GM12878 (cell line): ENCODE measurements around the gene UGT2B11. TPM values are rescaled to one million over a fixed set of nuclear protein-coding genes. Genes with fewer than 3 reads are reported as not detected.

Experiments
- ATAC-seq: fragments of 200-7000 bp; cut with Tn5 transposase; 3 replicates; pipeline ENCODE4 v1.9.1; 2020; ENCODE audit warnings: mild to moderate bottlenecking, moderate library complexity
- BruUV-seq: library from RNA; stranded (reverse); fragments of 400-500 nt; replicated peaks from 2 replicates; lab custom pipeline; 2021; lab: Mats Ljungman, UMichigan
- CTCF ChIA-PET: fragments of 300-600 bp; sonication (Branson Sonifier 250); formaldehyde crosslinking; extraction: SDS; loops from one replicate; lab custom pipeline; 2021; ENCODE audit warnings: inconsistent platforms; lab: Yijun Ruan, JAX
- POLR2A ChIA-PET: fragments of 350-600 bp; formaldehyde crosslinking; extraction: SDS; loops from one replicate; lab custom pipeline; 2021; ENCODE audit warnings: inconsistent platforms; lab: Charles Lee
- RAD21 ChIA-PET: fragments of 300-600 bp; sonication (Branson Sonifier 250); formaldehyde crosslinking; loops from one replicate; lab custom pipeline; 2023; ENCODE audit warnings: antibody characterized with exemption; ENCODE audit not compliant: unreplicated experiment; lab: Charles Lee
- SMC1A ChIA-PET: fragments of 300-600 bp; sonication (Branson Sonifier 250); formaldehyde crosslinking; loops from one replicate; lab custom pipeline; 2023; ENCODE audit not compliant: unreplicated experiment, uncharacterized antibody; lab: Charles Lee
- DNase-seq: peaks from one replicate; pipeline ENCODE4 v3.0.0-alpha.2; 2011; ENCODE audit warnings: low read depth, low spot score
- FAIRE-seq: peaks from 3 replicates; lab custom pipeline; 2011; peaks lifted over from hg19 to GRCh38; lab: Jason Lieb, UNC
- H2AFZ ChIP-seq: 2 replicates; pipeline ENCODE4 v1.6.0; 2011; ENCODE audit warnings: low read depth, low read length, control low read depth; ENCODE audit not compliant: control insufficient read depth
- H3K27ac ChIP-seq: 2 replicates; pipeline ENCODE4 v1.5.1; 2011; ENCODE audit warnings: control low read depth; ENCODE audit not compliant: control insufficient read depth, insufficient read depth
- H3K27me3 ChIP-seq, 2 experiments: replicated peaks in 1 of 2; 2 replicates each; pipeline versions ENCODE4 v1.6.0 to v1.6.1; 2011; ENCODE audit warnings: low read length in 1 of 2; ENCODE audit not compliant: control insufficient read depth in 2 of 2, insufficient read depth in 2 of 2
- H3K36me3 ChIP-seq, 2 experiments: 2 replicates each; pipeline ENCODE4 v1.5.1; 2011; ENCODE audit warnings: low read length in 1 of 2; ENCODE audit not compliant: control insufficient read depth in 2 of 2, insufficient read depth in 2 of 2
- H3K4me1 ChIP-seq: 2 replicates; pipeline ENCODE4 v1.6.1; 2011; ENCODE audit warnings: mild to moderate bottlenecking, low read length, moderate library complexity, mixed read lengths; ENCODE audit not compliant: control insufficient read depth, insufficient read depth
- H3K4me2 ChIP-seq: 2 replicates; pipeline ENCODE4 v1.6.0; 2011; ENCODE audit warnings: control low read depth; ENCODE audit not compliant: control insufficient read depth, insufficient read depth
- H3K4me3 ChIP-seq: fragments of 200-600 bp; sonication (generic); 2 replicates; pipeline ENCODE4 v1.5.1; 2016
- H3K79me2 ChIP-seq: 2 replicates; pipeline ENCODE4 v1.6.0; 2011; ENCODE audit warnings: low read length; ENCODE audit not compliant: control insufficient read depth, insufficient read depth
- H3K9ac ChIP-seq: 2 replicates; pipeline ENCODE4 v1.8.0; 2011; ENCODE audit warnings: low read length, control low read depth, mixed read lengths; ENCODE audit not compliant: control insufficient read depth, insufficient read depth
- H3K9me3 ChIP-seq: replicated peaks from 3 replicates; pipeline ENCODE4 v1.5.1; 2011; ENCODE audit warnings: mild to moderate bottlenecking, low read length; ENCODE audit not compliant: control insufficient read depth, insufficient read depth
- H4K20me1 ChIP-seq: 2 replicates; pipeline ENCODE4 v1.6.0; 2011; ENCODE audit not compliant: control insufficient read depth, insufficient read depth
- FOXK2 ChIP-seq: fragments of 450-650 bp; IDR thresholded peaks from 2 replicates; pipeline ENCODE4 v1.6.1; 2017; ENCODE audit warnings: mild to moderate bottlenecking, moderate library complexity
- KAT2A ChIP-seq: conservative IDR thresholded peaks from 2 replicates; pipeline ENCODE4 v1.6.1; 2011; ENCODE audit warnings: low read depth, low read length; ENCODE audit not compliant: control insufficient read depth
- NR2C2 ChIP-seq: IDR thresholded peaks from 2 replicates; pipeline ENCODE4 v1.6.1; 2011; ENCODE audit warnings: borderline replicate concordance, low read depth; ENCODE audit not compliant: control insufficient read depth, insufficient read length
- NRF1 ChIP-seq: conservative IDR thresholded peaks from 2 replicates; pipeline ENCODE4 v1.6.1; 2011; ENCODE audit warnings: mild to moderate bottlenecking, low read depth, low read length, improper control_type of control experiment
- RAD21 ChIP-seq: IDR thresholded peaks from 2 replicates; pipeline ENCODE4 v1.6.1; 2011; ENCODE audit warnings: mild to moderate bottlenecking, low read depth, low read length, moderate library complexity; ENCODE audit not compliant: insufficient read depth
- RBBP5 ChIP-seq: fragments of 200-600 bp; sonication (generic); conservative IDR thresholded peaks from 2 replicates; pipeline ENCODE4 v1.6.1; 2016
- SUPT20H ChIP-seq: IDR thresholded peaks from 2 replicates; pipeline ENCODE4 v1.6.1; 2011; ENCODE audit warnings: low read depth, mild to moderate bottlenecking, low read length, moderate library complexity, borderline replicate concordance; ENCODE audit not compliant: control insufficient read depth
- TARDBP ChIP-seq: IDR thresholded peaks from 2 replicates; pipeline ENCODE4 v1.6.1; 2016; ENCODE audit warnings: borderline replicate concordance
- TBL1XR1 ChIP-seq: IDR thresholded peaks from 2 replicates; pipeline ENCODE4 v1.6.1; 2012; ENCODE audit warnings: low read depth, low read length, improper control_type of control experiment
- TCF12 ChIP-seq: IDR thresholded peaks from 2 replicates; pipeline ENCODE4 v1.6.1; 2011; ENCODE audit warnings: low read depth, mild to moderate bottlenecking, low read length
- ZZZ3 ChIP-seq: IDR thresholded peaks from 2 replicates; pipeline ENCODE4 v1.6.1; 2011; ENCODE audit warnings: low read depth; ENCODE audit not compliant: control insufficient read depth, insufficient read length
- WGBS: methylation state at CpG from one replicate; pipeline ENCODE4 v1.1.6; 2016; ENCODE audit warnings: low lambda C conversion rate; ENCODE audit not compliant: insufficient replicate concordance, insufficient coverage; ENCODE audit errors: missing lambda C conversion rate; 5-methylcytosine and 5-hydroxymethylcytosine counted together
- in situ Hi-C: fragments of 300-500 bp; cut with MboI; formaldehyde crosslinking; loops from 9 replicates; pipeline ENCODE4 v1.14.3; 2018; ENCODE audit warnings: mixed read lengths
- intact Hi-C: fragments of 100-400 bp; cut with micrococcal nuclease; formaldehyde crosslinking; loops from one replicate; pipeline ENCODE4 v1.14.2; 2022; ENCODE audit not compliant: unreplicated experiment
- polyA plus RNA-seq, 11 experiments: library from polyadenylated mRNA; depleted of rRNA in 4 of 11; unstranded in 6 of 11; stranded (reverse) in 5 of 11; fragments of >200 nt; fragmentation: Nextera tagmentation in 4 of 11; fragmentation: Illumina TruSeq in 1 of 11; extraction: Ambion mirVana in 4 of 11; extraction: Trizol in 1 of 11; gene quantifications; 1 replicate in 1 of 11; 2 replicates in 10 of 11; pipeline versions ENCODE4 v1.2.1 to v1.2.3, GENCODE V29; 2011 to 2016; ENCODE audit warnings: inconsistent platforms in 2 of 11, missing spikeins in 2 of 11, low read depth in 1 of 11
- total RNA-seq, 4 experiments: library from RNA; depleted of rRNA in 3 of 4; stranded (reverse); fragments of >200 nt in 3 of 4; fragmentation: Illumina TruSeq in 1 of 4; extraction: Trizol in 1 of 4; gene quantifications; 2 replicates each; pipeline versions ENCODE4 v1.2.1 to v1.2.3, GENCODE V29; 2013 to 2021
- TF ChIP-seq, protein P1 (sequence below): fragments of 450-650 bp; IDR thresholded peaks from 2 replicates; pipeline ENCODE4 v1.6.1; 2017; ENCODE audit warnings: mild to moderate bottlenecking, low read depth, inconsistent platforms; ENCODE audit not compliant: poor library complexity, severe bottlenecking
- TF ChIP-seq, protein P2 (sequence below): fragments of 450-650 bp; IDR thresholded peaks from 2 replicates; pipeline ENCODE4 v1.6.1; 2017; ENCODE audit warnings: borderline replicate concordance
- TF ChIP-seq, protein P3 (sequence below): IDR thresholded peaks from 2 replicates; pipeline ENCODE4 v1.6.1; 2011; ENCODE audit warnings: low read depth, low read length, improper control_type of control experiment, borderline replicate concordance
- TF ChIP-seq, protein P4 (sequence below): fragments of 450-650 bp; formaldehyde crosslinking; IDR thresholded peaks from 2 replicates; pipeline ENCODE4 v1.4.0; 2022; ENCODE audit warnings: mild to moderate bottlenecking, moderate library complexity

Gene UGT2B11
- total and polyA plus RNA-seq, 10 of the 15 experiments (the other 5 are each of a cell fraction or from before 2014, with no cell fraction given) = not detected

GRCh38 chr4:69239557-69240168 lies 25.1 kb upstream of the UGT2B11 start (continued):
- TF ChIP-seq, protein P1, sequence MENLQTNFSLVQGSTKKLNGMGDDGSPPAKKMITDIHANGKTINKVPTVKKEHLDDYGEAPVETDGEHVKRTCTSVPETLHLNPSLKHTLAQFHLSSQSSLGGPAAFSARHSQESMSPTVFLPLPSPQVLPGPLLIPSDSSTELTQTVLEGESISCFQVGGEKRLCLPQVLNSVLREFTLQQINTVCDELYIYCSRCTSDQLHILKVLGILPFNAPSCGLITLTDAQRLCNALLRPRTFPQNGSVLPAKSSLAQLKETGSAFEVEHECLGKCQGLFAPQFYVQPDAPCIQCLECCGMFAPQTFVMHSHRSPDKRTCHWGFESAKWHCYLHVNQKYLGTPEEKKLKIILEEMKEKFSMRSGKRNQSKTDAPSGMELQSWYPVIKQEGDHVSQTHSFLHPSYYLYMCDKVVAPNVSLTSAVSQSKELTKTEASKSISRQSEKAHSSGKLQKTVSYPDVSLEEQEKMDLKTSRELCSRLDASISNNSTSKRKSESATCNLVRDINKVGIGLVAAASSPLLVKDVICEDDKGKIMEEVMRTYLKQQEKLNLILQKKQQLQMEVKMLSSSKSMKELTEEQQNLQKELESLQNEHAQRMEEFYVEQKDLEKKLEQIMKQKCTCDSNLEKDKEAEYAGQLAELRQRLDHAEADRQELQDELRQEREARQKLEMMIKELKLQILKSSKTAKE = no peak
- TF ChIP-seq, protein P2, sequence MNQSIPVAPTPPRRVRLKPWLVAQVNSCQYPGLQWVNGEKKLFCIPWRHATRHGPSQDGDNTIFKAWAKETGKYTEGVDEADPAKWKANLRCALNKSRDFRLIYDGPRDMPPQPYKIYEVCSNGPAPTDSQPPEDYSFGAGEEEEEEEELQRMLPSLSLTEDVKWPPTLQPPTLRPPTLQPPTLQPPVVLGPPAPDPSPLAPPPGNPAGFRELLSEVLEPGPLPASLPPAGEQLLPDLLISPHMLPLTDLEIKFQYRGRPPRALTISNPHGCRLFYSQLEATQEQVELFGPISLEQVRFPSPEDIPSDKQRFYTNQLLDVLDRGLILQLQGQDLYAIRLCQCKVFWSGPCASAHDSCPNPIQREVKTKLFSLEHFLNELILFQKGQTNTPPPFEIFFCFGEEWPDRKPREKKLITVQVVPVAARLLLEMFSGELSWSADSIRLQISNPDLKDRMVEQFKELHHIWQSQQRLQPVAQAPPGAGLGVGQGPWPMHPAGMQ = no peak

GRCh38 chr4:69239092-69239491 lies 24.5 kb upstream of the UGT2B11 start:
- Histone ChIP-seq H3K79me2 (no peaks in the 10 kb centered on the region), H4K20me1 (no peaks in the 10 kb centered on the region), H3K4me1 (no peaks in the 10 kb centered on the region), H3K27me3 (no peaks in the 10 kb centered on the region), H3K9ac (no peak overlapping the region), H3K4me2 (no peak overlapping the region), H3K36me3 (no peaks in the 10 kb centered on the region), H3K27ac (no peak overlapping the region), H2AFZ (no peak overlapping the region), H3K4me3 (no peak overlapping the region), H3K9me3 (no peaks in the 10 kb centered on the region)
- DNase-seq (no peak), ATAC-seq (no peak), FAIRE-seq (no peak)
- ChIA-PET POLR2A (no interaction called here), SMC1A (no interaction called here), CTCF (interaction anchor here (0.6 kb wide), 1 partner anchor 129 kb away, joined by 3 read pairs; no protein-coding TSS in a partner anchor), RAD21 (no interaction called here)
- intact Hi-C loops = no loop called here
- 0% methylated on average over 2 of the region's 2 CpGs for WGBS
- no TSS peak for BruUV-seq
- in situ Hi-C loops = no loop called here
- TF ChIP-seq TARDBP (no peak), RBBP5 (no peak), RAD21 (no peak), NRF1 (no peak), SUPT20H (no peak), TCF12 (no peak), KAT2A (no peak), ZZZ3 (no peak), NR2C2 (no peak), TBL1XR1 (no peak), FOXK2 (no peak)
- TF ChIP-seq, protein P3, sequence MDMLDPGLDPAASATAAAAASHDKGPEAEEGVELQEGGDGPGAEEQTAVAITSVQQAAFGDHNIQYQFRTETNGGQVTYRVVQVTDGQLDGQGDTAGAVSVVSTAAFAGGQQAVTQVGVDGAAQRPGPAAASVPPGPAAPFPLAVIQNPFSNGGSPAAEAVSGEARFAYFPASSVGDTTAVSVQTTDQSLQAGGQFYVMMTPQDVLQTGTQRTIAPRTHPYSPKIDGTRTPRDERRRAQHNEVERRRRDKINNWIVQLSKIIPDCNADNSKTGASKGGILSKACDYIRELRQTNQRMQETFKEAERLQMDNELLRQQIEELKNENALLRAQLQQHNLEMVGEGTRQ = no peak
- TF ChIP-seq, protein P4, sequence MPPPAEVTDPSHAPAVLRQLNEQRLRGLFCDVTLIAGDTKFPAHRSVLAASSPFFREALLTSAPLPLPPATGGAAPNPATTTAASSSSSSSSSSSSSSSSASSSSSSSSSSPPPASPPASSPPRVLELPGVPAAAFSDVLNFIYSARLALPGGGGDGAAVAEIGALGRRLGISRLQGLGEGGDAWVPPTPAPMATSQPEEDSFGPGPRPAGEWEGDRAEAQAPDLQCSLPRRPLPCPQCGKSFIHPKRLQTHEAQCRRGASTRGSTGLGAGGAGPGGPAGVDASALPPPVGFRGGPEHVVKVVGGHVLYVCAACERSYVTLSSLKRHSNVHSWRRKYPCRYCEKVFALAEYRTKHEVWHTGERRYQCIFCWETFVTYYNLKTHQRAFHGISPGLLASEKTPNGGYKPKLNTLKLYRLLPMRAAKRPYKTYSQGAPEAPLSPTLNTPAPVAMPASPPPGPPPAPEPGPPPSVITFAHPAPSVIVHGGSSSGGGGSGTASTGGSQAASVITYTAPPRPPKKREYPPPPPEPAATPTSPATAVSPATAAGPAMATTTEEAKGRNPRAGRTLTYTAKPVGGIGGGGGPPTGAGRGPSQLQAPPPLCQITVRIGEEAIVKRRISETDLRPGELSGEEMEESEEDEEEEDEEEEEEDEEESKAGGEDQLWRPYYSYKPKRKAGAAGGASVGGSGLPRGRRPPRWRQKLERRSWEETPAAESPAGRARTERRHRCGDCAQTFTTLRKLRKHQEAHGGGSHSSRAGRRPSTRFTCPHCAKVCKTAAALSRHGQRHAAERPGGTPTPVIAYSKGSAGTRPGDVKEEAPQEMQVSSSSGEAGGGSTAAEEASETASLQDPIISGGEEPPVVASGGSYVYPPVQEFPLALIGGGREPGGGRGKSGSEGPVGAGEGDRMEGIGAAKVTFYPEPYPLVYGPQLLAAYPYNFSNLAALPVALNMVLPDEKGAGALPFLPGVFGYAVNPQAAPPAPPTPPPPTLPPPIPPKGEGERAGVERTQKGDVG = no peak
